ENCODE data around the gene CDH6.

DNA sequence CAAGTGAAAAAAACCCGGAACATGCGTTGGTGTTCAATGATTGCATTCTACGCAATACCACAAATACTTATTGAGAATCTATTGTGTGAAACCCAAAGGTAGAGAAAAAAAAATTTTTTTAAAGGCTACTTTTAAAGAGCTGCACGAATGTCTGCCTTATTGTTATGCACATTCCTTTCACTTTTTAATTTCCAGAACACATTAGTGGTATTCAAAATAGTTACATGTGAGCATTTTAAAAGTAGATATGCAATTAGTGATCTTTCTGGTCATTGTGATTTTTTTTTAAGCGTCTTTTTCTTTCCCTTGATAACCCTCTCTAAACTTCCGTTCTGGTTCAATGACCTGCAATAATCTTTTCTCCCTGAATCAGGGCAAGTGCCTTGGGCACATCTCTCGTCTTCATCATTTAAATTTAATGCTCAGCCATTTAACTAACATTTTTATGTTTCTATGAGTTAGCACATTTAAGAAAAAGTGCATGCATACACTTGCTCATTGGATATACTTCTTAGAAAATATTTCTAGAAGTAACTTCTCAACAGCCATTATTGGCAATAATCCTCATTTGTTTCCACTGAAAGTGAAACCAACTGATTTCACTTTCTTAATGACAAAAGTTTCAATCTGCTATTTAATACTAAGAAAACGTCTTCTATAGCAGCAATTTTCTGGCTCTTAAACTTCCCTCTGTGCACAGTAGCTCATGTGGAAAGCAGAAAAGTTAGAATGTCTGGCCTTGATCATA is 80.3 kb downstream of the CDH6 start:
- TF ChIP-seq, protein P1, sequence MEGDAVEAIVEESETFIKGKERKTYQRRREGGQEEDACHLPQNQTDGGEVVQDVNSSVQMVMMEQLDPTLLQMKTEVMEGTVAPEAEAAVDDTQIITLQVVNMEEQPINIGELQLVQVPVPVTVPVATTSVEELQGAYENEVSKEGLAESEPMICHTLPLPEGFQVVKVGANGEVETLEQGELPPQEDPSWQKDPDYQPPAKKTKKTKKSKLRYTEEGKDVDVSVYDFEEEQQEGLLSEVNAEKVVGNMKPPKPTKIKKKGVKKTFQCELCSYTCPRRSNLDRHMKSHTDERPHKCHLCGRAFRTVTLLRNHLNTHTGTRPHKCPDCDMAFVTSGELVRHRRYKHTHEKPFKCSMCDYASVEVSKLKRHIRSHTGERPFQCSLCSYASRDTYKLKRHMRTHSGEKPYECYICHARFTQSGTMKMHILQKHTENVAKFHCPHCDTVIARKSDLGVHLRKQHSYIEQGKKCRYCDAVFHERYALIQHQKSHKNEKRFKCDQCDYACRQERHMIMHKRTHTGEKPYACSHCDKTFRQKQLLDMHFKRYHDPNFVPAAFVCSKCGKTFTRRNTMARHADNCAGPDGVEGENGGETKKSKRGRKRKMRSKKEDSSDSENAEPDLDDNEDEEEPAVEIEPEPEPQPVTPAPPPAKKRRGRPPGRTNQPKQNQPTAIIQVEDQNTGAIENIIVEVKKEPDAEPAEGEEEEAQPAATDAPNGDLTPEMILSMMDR (IDR thresholded peaks at IDR 0.05 in 4 of 5, conservative IDR thresholded peaks at IDR 0.05 in 1 of 5): no peak
- TF ChIP-seq POLR2A (IDR thresholded peaks at IDR 0.05): no peak
